ENCODE results near the gene LIPC. TPM values are rescaled to one million over a fixed set of nuclear protein-coding genes. Genes with fewer than 3 reads are reported as not detected.

LIPC gene
- total and polyA plus RNA-seq, 2 donors (not counting 1 experiment from before 2014, with no cell fraction given), result 0.82 to 4.0 TPM

DNA sequence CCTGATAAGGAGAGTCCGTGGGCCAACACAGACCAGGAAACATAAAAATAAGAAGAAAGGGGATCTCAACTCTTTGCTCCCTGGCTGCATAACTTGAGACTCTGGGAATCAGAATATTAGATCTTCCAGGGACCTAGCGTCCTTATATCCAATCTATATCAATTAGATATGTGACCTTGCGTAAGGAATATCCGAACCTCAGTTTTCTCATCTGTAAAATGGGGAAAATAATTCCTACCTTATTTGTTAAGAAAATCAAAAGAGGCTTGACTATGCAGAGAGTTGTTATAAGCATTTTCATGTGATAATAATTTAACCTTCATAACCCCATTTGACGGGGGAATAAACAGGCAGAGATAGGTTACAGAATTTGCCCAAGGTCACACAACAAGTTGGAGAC is 7.1 kb upstream of the LIPC start:
- Histone ChIP-seq H2AFZ (ENCODE audit: low read length) (no peak overlapping the region), H3K4me1 (ENCODE audit: control insufficient read depth, extremely low read depth, insufficient read depth, low read length) (no peaks in the 10 kb centered on the region), H3K27ac (ENCODE audit: insufficient read depth, low read length) (no peak overlapping the region), H3K4me3 (replicated peaks in 1 of 4; ENCODE audit: control extremely low read depth in 1 of 4, insufficient read depth in 1 of 4, low read depth in 3 of 4, low read length in 4 of 4) (no peak overlapping the region), H3K27me3 (ENCODE audit: control insufficient read depth, insufficient read depth, low read length) (no peaks in the 10 kb centered on the region), H3K4me2 (ENCODE audit: extremely low read depth, insufficient read depth, low read length) (no peak overlapping the region), H3K9me3 (ENCODE audit: control insufficient read depth, insufficient read depth, low read depth, low read length) (no peaks in the 10 kb centered on the region), H3K79me2 (ENCODE audit: control insufficient read depth, insufficient read depth, low read length) (no peaks in the 10 kb centered on the region), H4K20me1 (ENCODE audit: control insufficient read depth, extremely low read depth, insufficient read depth, low read length) (no peaks in the 10 kb centered on the region), H3K36me3 (ENCODE audit: control insufficient read depth, insufficient read depth, low read length) (no peaks in the 10 kb centered on the region), H3K9ac (ENCODE audit: insufficient read depth, low read length) (no peak overlapping the region)
- no peak for DNase-seq (ENCODE audit: low read depth in 2 of 2)
- TF ChIP-seq, protein P1, sequence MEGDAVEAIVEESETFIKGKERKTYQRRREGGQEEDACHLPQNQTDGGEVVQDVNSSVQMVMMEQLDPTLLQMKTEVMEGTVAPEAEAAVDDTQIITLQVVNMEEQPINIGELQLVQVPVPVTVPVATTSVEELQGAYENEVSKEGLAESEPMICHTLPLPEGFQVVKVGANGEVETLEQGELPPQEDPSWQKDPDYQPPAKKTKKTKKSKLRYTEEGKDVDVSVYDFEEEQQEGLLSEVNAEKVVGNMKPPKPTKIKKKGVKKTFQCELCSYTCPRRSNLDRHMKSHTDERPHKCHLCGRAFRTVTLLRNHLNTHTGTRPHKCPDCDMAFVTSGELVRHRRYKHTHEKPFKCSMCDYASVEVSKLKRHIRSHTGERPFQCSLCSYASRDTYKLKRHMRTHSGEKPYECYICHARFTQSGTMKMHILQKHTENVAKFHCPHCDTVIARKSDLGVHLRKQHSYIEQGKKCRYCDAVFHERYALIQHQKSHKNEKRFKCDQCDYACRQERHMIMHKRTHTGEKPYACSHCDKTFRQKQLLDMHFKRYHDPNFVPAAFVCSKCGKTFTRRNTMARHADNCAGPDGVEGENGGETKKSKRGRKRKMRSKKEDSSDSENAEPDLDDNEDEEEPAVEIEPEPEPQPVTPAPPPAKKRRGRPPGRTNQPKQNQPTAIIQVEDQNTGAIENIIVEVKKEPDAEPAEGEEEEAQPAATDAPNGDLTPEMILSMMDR (conservative IDR thresholded peaks at IDR 0.05 in 1 of 2, IDR thresholded peaks at IDR 0.05 in 1 of 2; ENCODE audit: low read depth in 1 of 2, low read length in 2 of 2), result no peak
- TF ChIP-seq EZH2 (IDR thresholded peaks at IDR 0.05; ENCODE audit: low read length, missing control alignments), result no peak

DNA sequence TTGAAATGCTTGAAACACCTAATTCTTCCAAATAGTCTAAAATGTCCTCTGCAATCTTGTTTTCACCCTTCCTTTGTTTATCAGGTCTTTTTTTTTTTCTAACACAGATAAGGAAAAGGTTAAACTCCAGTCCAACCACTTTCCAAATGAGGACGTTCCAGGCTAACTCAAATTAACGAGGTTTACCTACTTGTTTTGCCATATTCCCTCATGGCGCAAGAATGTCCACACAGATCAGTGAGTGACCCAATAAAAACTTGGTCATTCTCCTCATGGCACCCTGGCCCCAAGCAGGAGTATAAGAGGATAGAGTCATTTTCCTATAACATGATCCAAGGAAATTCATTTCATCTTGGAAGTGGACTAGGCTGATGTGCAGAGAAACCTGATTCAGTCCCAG is 6.6 kb upstream of the LIPC start:
- TF ChIP-seq, protein P1 (conservative IDR thresholded peaks at IDR 0.05 in 1 of 2, IDR thresholded peaks at IDR 0.05 in 1 of 2; ENCODE audit: low read depth in 1 of 2, low read length in 2 of 2), result no peak
- no peak for TF ChIP-seq EZH2 (IDR thresholded peaks at IDR 0.05; ENCODE audit: low read length, missing control alignments)

GRCh38 chr15:58425834-58426233 is 6.0 kb upstream of the LIPC start:
- Histone ChIP-seq H4K20me1 (ENCODE audit: control insufficient read depth, extremely low read depth, insufficient read depth, low read length) (no peaks in the 10 kb centered on the region), H3K36me3 (ENCODE audit: control insufficient read depth, insufficient read depth, low read length) (no peaks in the 10 kb centered on the region), H3K27ac (ENCODE audit: insufficient read depth, low read length) (no peak overlapping the region), H3K79me2 (ENCODE audit: control insufficient read depth, insufficient read depth, low read length) (no peaks in the 10 kb centered on the region), H3K27me3 (ENCODE audit: control insufficient read depth, insufficient read depth, low read length) (no peaks in the 10 kb centered on the region), H3K4me2 (ENCODE audit: extremely low read depth, insufficient read depth, low read length) (no peak overlapping the region), H2AFZ (ENCODE audit: low read length) (no peak overlapping the region), H3K4me3 (replicated peaks in 1 of 4; ENCODE audit: control extremely low read depth in 1 of 4, insufficient read depth in 1 of 4, low read depth in 3 of 4, low read length in 4 of 4) (no peak overlapping the region), H3K9me3 (ENCODE audit: control insufficient read depth, insufficient read depth, low read depth, low read length) (no peaks in the 10 kb centered on the region), H3K4me1 (ENCODE audit: control insufficient read depth, extremely low read depth, insufficient read depth, low read length) (no peaks in the 10 kb centered on the region), H3K9ac (ENCODE audit: insufficient read depth, low read length) (no peak overlapping the region)
- no peak for DNase-seq (ENCODE audit: low read depth in 2 of 2)
- no peak for TF ChIP-seq EZH2 (IDR thresholded peaks at IDR 0.05; ENCODE audit: low read length, missing control alignments)
- TF ChIP-seq, protein P1 (conservative IDR thresholded peaks at IDR 0.05 in 1 of 2, IDR thresholded peaks at IDR 0.05 in 1 of 2; ENCODE audit: low read depth in 1 of 2, low read length in 2 of 2), result no peak

More for the DNA sequence above, 6.6 kb upstream of the LIPC start:
- H3K27ac ChIP-seq (ENCODE audit: insufficient read depth, low read length), result no peak overlapping the region
- no peak overlapping the region for H2AFZ ChIP-seq (ENCODE audit: low read length)
- H3K4me3 ChIP-seq (replicated peaks in 1 of 4; ENCODE audit: control extremely low read depth in 1 of 4, insufficient read depth in 1 of 4, low read depth in 3 of 4, low read length in 4 of 4), result no peak overlapping the region
- H3K36me3 ChIP-seq (ENCODE audit: control insufficient read depth, insufficient read depth, low read length), result no peaks in the 10 kb centered on the region
- no peak for DNase-seq (ENCODE audit: low read depth in 2 of 2)
- H3K4me2 ChIP-seq (ENCODE audit: extremely low read depth, insufficient read depth, low read length), result no peak overlapping the region
- H3K4me1 ChIP-seq (ENCODE audit: control insufficient read depth, extremely low read depth, insufficient read depth, low read length), result no peaks in the 10 kb centered on the region
- no peaks in the 10 kb centered on the region for H3K9me3 ChIP-seq (ENCODE audit: control insufficient read depth, insufficient read depth, low read depth, low read length)
- H4K20me1 ChIP-seq (ENCODE audit: control insufficient read depth, extremely low read depth, insufficient read depth, low read length), result no peaks in the 10 kb centered on the region
- no peaks in the 10 kb centered on the region for H3K79me2 ChIP-seq (ENCODE audit: control insufficient read depth, insufficient read depth, low read length)
- H3K27me3 ChIP-seq (ENCODE audit: control insufficient read depth, insufficient read depth, low read length), result no peaks in the 10 kb centered on the region
- no peak overlapping the region for H3K9ac ChIP-seq (ENCODE audit: insufficient read depth, low read length)
